Measurements from ENCODE around the gene UNKL.
"Not testable (repeated sequence)": the region's sequence is repeated elsewhere in the genome, so short reads cannot be mapped to it uniquely, and the experiment has no call there.

Gene UNKL

GRCh38 chr16:1335211-1335971 lies 79.1 kb downstream of the UNKL start:
- no peak for DNase-seq

- no peak for DNase-seq
These were observed 79.8 kb downstream of the UNKL start for GRCh38 chr16:1334739-1335138.

- no peak for DNase-seq
These were observed 80.4 kb downstream of the UNKL start for GRCh38 chr16:1333854-1334700.

- DNase-seq = no peak
These were observed 81.2 kb downstream of the UNKL start, which contains the start of gene BAIAP3 for GRCh38 chr16:1333149-1333812. Gene BAIAP3, plus strand, starts transcription at chr16:1333645. Its CDS starts 4,905 bp downstream, at chr16:1338550.

GRCh38 chr16:1332618-1333148 lies 81.8 kb downstream of the UNKL start:
- no peak for DNase-seq

- no peak for DNase-seq
These were observed 82.5 kb downstream of the UNKL start for GRCh38 chr16:1331712-1332617.

- DNase-seq = no peak
These were observed 83.4 kb downstream of the UNKL start for GRCh38 chr16:1330931-1331711.

- DNase-seq = no peak
These were observed 84.1 kb downstream of the UNKL start for GRCh38 chr16:1330260-1330914.

- not testable (repeated sequence) for DNase-seq
These were observed 85.5 kb downstream of the UNKL start for GRCh38 chr16:1328961-1329360.

- DNase-seq = not testable (repeated sequence)
These were observed 86.4 kb downstream of the UNKL start for GRCh38 chr16:1328136-1328535.

- DNase-seq = no peak
These were observed 86.9 kb downstream of the UNKL start for GRCh38 chr16:1327619-1327947.

GRCh38 chr16:1326946-1327618 lies 87.4 kb downstream of the UNKL start:
- no peak for DNase-seq

- no peak for DNase-seq
These were observed 88.1 kb downstream of the UNKL start for GRCh38 chr16:1326391-1326790.

GRCh38 chr16:1325673-1326371 lies 88.7 kb downstream of the UNKL start:
- DNase-seq = no peak

GRCh38 chr16:1325261-1325660 lies 89.2 kb downstream of the UNKL start:
- DNase-seq = no peak

GRCh38 chr16:1324286-1324826 lies 90.1 kb downstream of the UNKL start:
- DNase-seq = no peak

- no peak for DNase-seq
These were observed 90.9 kb downstream of the UNKL start for GRCh38 chr16:1323296-1324239.

- DNase-seq = no peak
These were observed 92.1 kb downstream of the UNKL start for GRCh38 chr16:1322407-1322806.
